Esophagus (tissue), 2 donors: ENCODE measurements around the gene PSME1. TPM values are rescaled to one million over a fixed set of nuclear protein-coding genes. Genes with fewer than 3 reads are reported as not detected.
A peak's percentile ranks its signal among the peaks of the same experiment; 100 is the strongest.
"Not testable (repeated sequence)": the region's sequence is repeated elsewhere in the genome, so short reads cannot be mapped to it uniquely, and the experiment has no call there.

Experiments used
- H3K27ac ChIP-seq, 2 donors: one replicate each; pipeline ENCODE4 v1.5.1; 2013; ENCODE audit warnings: low read depth in 2 of 2, mild to moderate bottlenecking in 2 of 2, inconsistent platforms in 1 of 2, low read length in 1 of 2, moderate library complexity in 1 of 2
- H3K27me3 ChIP-seq, 2 donors: one replicate each; pipeline ENCODE4 v1.6.1; 2013; ENCODE audit warnings: low read length in 2 of 2, control low read depth in 1 of 2, mild to moderate bottlenecking in 1 of 2; ENCODE audit not compliant: insufficient read depth in 2 of 2, control insufficient read depth in 1 of 2
- H3K36me3 ChIP-seq, 2 donors: one replicate each; pipeline ENCODE4 v1.6.1; 2013; ENCODE audit warnings: low read length in 1 of 2; ENCODE audit not compliant: control insufficient read depth in 2 of 2, insufficient read depth in 2 of 2
- H3K4me1 ChIP-seq, 2 donors: one replicate each; pipeline ENCODE4 v1.6.1; 2013; ENCODE audit warnings: low read length in 1 of 2; ENCODE audit not compliant: control insufficient read depth in 2 of 2, insufficient read depth in 2 of 2
- H3K4me3 ChIP-seq, 2 donors: one replicate each; pipeline ENCODE4 v1.5.1; 2013; ENCODE audit warnings: low read length in 2 of 2, mild to moderate bottlenecking in 2 of 2, low read depth in 1 of 2, moderate library complexity in 1 of 2
- H3K9me3 ChIP-seq, 2 donors: one replicate each; pipeline ENCODE4 v1.6.1; 2013; ENCODE audit warnings: mild to moderate bottlenecking in 2 of 2, low read depth in 1 of 2, low read length in 1 of 2, moderate library complexity in 1 of 2; ENCODE audit not compliant: control insufficient read depth in 2 of 2, insufficient read depth in 1 of 2
- WGBS, 2 donors: extraction: QIAGEN DNeasy Blood & Tissue Kit; methylation state at CpG; one replicate each; pipeline ENCODE4 v1.1.7; 2013; 5-methylcytosine and 5-hydroxymethylcytosine counted together
- polyA plus RNA-seq, 2 donors: library from polyadenylated mRNA; stranded (reverse); fragments of 200-250 nt; gene quantifications; one replicate each; pipeline ENCODE4 v1.2.3, GENCODE V29; 2013
- donor health status: healthy with polysubstance abuse.
- donor health status: Bipolar disorder and iron deficiency.

PSME1 gene
- polyA plus RNA-seq, 2 donors, result 146 to 198 TPM

- 92 to 93% methylated on average over 13 of the region's 13 CpGs for WGBS, 2 donors
- H3K9me3 ChIP-seq, result no peaks in the 10 kb centered on the region
- H3K27me3 ChIP-seq, result no peaks in the 10 kb centered on the region
- H3K4me1 ChIP-seq, result peaks cover 0 to 3% of the 10 kb centered on the region in 2 donors
- H3K36me3 ChIP-seq, result peaks cover 0 to 3% of the 10 kb centered on the region in 2 donors
- H3K27ac ChIP-seq, result no peak overlapping the region
- no peak overlapping the region for H3K4me3 ChIP-seq
Measured at GRCh38 chr14:24103451-24103850, 32.5 kb upstream of the PSME1 start.

GRCh38 chr14:24105609-24106239 lies 30.3 kb upstream of the PSME1 start:
- H3K4me3 ChIP-seq, H3K27me3 ChIP-seq, H3K4me1 ChIP-seq, H3K27ac ChIP-seq, H3K36me3 ChIP-seq, H3K9me3 ChIP-seq: not testable (repeated sequence)
- 90 to 91% methylated on average over 8 of the region's 8 CpGs for WGBS, 2 donors

- Histone ChIP-seq H3K27ac (no peak overlapping the region), H3K36me3 (no peaks in the 10 kb centered on the region), H3K4me1 (no peaks in the 10 kb centered on the region), H3K4me3 (no peak overlapping the region), H3K9me3 (no peaks in the 10 kb centered on the region), H3K27me3 (no peaks in the 10 kb centered on the region)
- 88 to 89% methylated on average over 4 of the region's 4 CpGs for WGBS, 2 donors
Measured at GRCh38 chr14:24106672-24107271, 29.2 kb upstream of the PSME1 start.

- Histone ChIP-seq H3K36me3 (no peaks in the 10 kb centered on the region), H3K4me1 (no peaks in the 10 kb centered on the region), H3K4me3 (no peak overlapping the region), H3K27me3 (no peaks in the 10 kb centered on the region), H3K27ac (no peak overlapping the region), H3K9me3 (no peaks in the 10 kb centered on the region)
- 42 to 46% methylated on average over 5 of the region's 5 CpGs for WGBS, 2 donors
Measured at GRCh38 chr14:24108336-24108874, 27.6 kb upstream of the PSME1 start.

- H3K4me1 ChIP-seq, result no peaks in the 10 kb centered on the region
- 83 to 84% methylated on average over 9 of the region's 9 CpGs for WGBS, 2 donors
Measured at GRCh38 chr14:24110060-24110459, 25.9 kb upstream of the PSME1 start.

GRCh38 chr14:24110523-24110922 lies 25.5 kb upstream of the PSME1 start:
- H3K27ac ChIP-seq, result no peak overlapping the region

More at GRCh38 chr14:24110060-24110459, 25.9 kb upstream of the PSME1 start:
- no peaks in the 10 kb centered on the region for H3K36me3 ChIP-seq
- H3K27ac ChIP-seq, result no peak overlapping the region
- H3K9me3 ChIP-seq, result no peaks in the 10 kb centered on the region
- no peaks in the 10 kb centered on the region for H3K27me3 ChIP-seq
- no peak overlapping the region for H3K4me3 ChIP-seq

GRCh38 chr14:24113379-24113800 lies 22.6 kb upstream of the PSME1 start:
- no peaks in the 10 kb centered on the region for H3K9me3 ChIP-seq
- peak overlapping the region; percentile 100 for H3K27ac ChIP-seq
- WGBS, 2 donors, result 13 to 16% methylated on average over 15 of the region's 15 CpGs
- no peaks in the 10 kb centered on the region for H3K27me3 ChIP-seq
- H3K4me1 ChIP-seq, result peaks cover 0 to 2% of the 10 kb centered on the region in 2 donors
- peaks cover 8 to 9% of the 10 kb centered on the region in 2 donors for H3K36me3 ChIP-seq
- H3K4me3 ChIP-seq, result peak overlapping the region; percentile 71 to 72

More at GRCh38 chr14:24110523-24110922, 25.5 kb upstream of the PSME1 start:
- Histone ChIP-seq H3K9me3 (no peaks in the 10 kb centered on the region), H3K36me3 (no peaks in the 10 kb centered on the region), H3K4me3 (no peak overlapping the region), H3K27me3 (no peaks in the 10 kb centered on the region), H3K4me1 (no peaks in the 10 kb centered on the region)
- WGBS, 2 donors, result 60 to 83% methylated on average over 1 of the region's 1 CpG

GRCh38 chr14:24113801-24114531 lies 22.0 kb upstream of the PSME1 start:
- WGBS, 2 donors, result 0% methylated on average over 42 of the region's 42 CpGs
- peaks cover 0 to 2% of the 10 kb centered on the region in 2 donors for H3K4me1 ChIP-seq
- H3K36me3 ChIP-seq, result peaks cover 12% of the 10 kb centered on the region in 2 donors
- peak overlapping the region; percentile 71 to 72 for H3K4me3 ChIP-seq
- H3K27me3 ChIP-seq, result no peaks in the 10 kb centered on the region
- H3K9me3 ChIP-seq, result no peaks in the 10 kb centered on the region
- H3K27ac ChIP-seq, result peak overlapping the region; percentile 100

GRCh38 chr14:24114532-24115421 lies 21.2 kb upstream of the PSME1 start, which contains the start of the genes DCAF11 and NRL:
Gene DCAF11, plus strand, starts transcription at chr14:24114777. Its CDS starts 818 bp downstream, at chr14:24115595.
Gene NRL, minus strand, starts transcription at chr14:24114949. Its CDS starts 32,101 bp downstream, at chr14:24082848.
- Histone ChIP-seq H3K27ac (peak within 1 kb of the TSS; percentile 100), H3K4me3 (peak within 1 kb of the TSS; percentile 72 to 77), H3K27me3 (no peaks in the 10 kb centered on the region), H3K9me3 (no peaks in the 10 kb centered on the region), H3K4me1 (peaks cover 0 to 2% of the 10 kb centered on the region in 2 donors), H3K36me3 (peaks cover 12 to 20% of the 10 kb centered on the region in 2 donors)
- 0% methylated on average over 63 to 65 of the region's 65 CpGs for WGBS, 2 donors
